ENCODE data around the gene ZYG11A.
A peak's percentile ranks its signal among the peaks of the same experiment; 100 is the strongest.
"Not testable (repeated sequence)": the region's sequence is repeated elsewhere in the genome, so short reads cannot be mapped to it uniquely, and the experiment has no call there.

ZYG11A gene

GRCh38 chr1:52842643-52843310 is at the start of gene ZYG11A:
Gene ZYG11A, plus strand, starts transcription at chr1:52842760. Its CDS starts 124 bp downstream, at chr1:52842884.
- DNase-seq (ENCODE audit: low spot score), result peak; percentile 66

GRCh38 chr1:52793717-52794116 is 48.8 kb upstream of the ZYG11A start:
- not testable (repeated sequence) for DNase-seq (ENCODE audit: low spot score)

- no peak for DNase-seq (ENCODE audit: low spot score)
These were observed 47.1 kb upstream of the ZYG11A start for GRCh38 chr1:52795464-52795863.

GRCh38 chr1:52798331-52798730 is 44.2 kb upstream of the ZYG11A start:
- DNase-seq (ENCODE audit: low spot score), result no peak

- DNase-seq (ENCODE audit: low spot score), result no peak
These were observed 41.5 kb upstream of the ZYG11A start for GRCh38 chr1:52801011-52801410.

- not testable (repeated sequence) for DNase-seq (ENCODE audit: low spot score)
These were observed 38.5 kb upstream of the ZYG11A start for GRCh38 chr1:52804083-52804482.

- DNase-seq (ENCODE audit: low spot score), result no peak
These were observed 28.1 kb upstream of the ZYG11A start for GRCh38 chr1:52814465-52814864.

- DNase-seq (ENCODE audit: low spot score), result not testable (repeated sequence)
These were observed 21.7 kb upstream of the ZYG11A start for GRCh38 chr1:52820830-52821229.

GRCh38 chr1:52825868-52826267 is 16.7 kb upstream of the ZYG11A start:
- no peak for DNase-seq (ENCODE audit: low spot score)

- DNase-seq (ENCODE audit: low spot score), result no peak
These were observed 7.8 kb upstream of the ZYG11A start for GRCh38 chr1:52834798-52835197.

- DNase-seq (ENCODE audit: low spot score), result no peak
These were observed 6.5 kb upstream of the ZYG11A start for GRCh38 chr1:52836035-52836434.

- DNase-seq (ENCODE audit: low spot score), result not testable (repeated sequence)
These were observed 3.4 kb upstream of the ZYG11A start for GRCh38 chr1:52839175-52839574.

- not testable (repeated sequence) for DNase-seq (ENCODE audit: low spot score)
These were observed 2.6 kb downstream of the ZYG11A start for GRCh38 chr1:52845119-52845518.

GRCh38 chr1:52848423-52848822 is 5.9 kb downstream of the ZYG11A start:
- no peak for DNase-seq (ENCODE audit: low spot score)

GRCh38 chr1:52850951-52851350 is 8.4 kb downstream of the ZYG11A start:
- DNase-seq (ENCODE audit: low spot score), result no peak

GRCh38 chr1:52852854-52853253 is 10.3 kb downstream of the ZYG11A start:
- DNase-seq (ENCODE audit: low spot score), result no peak

GRCh38 chr1:52855584-52855983 is 13.0 kb downstream of the ZYG11A start:
- no peak for DNase-seq (ENCODE audit: low spot score)

GRCh38 chr1:52856026-52856425 is 13.5 kb downstream of the ZYG11A start:
- DNase-seq (ENCODE audit: low spot score), result no peak

GRCh38 chr1:52857443-52857842 is 14.9 kb downstream of the ZYG11A start:
- DNase-seq (ENCODE audit: low spot score), result no peak

- DNase-seq (ENCODE audit: low spot score), result no peak
These were observed 20.3 kb downstream of the ZYG11A start for GRCh38 chr1:52862666-52863458.

- DNase-seq (ENCODE audit: low spot score), result no peak
These were observed 24.7 kb downstream of the ZYG11A start for GRCh38 chr1:52867087-52867863.

GRCh38 chr1:52869727-52870126 is 27.2 kb downstream of the ZYG11A start:
- not testable (repeated sequence) for DNase-seq (ENCODE audit: low spot score)

GRCh38 chr1:52876843-52877242 is 34.3 kb downstream of the ZYG11A start:
- DNase-seq (ENCODE audit: low spot score), result no peak
